Stimulated activated CD8-positive, alpha-beta memory T cell treated with anti-CD3 and anti-CD28 coated beads, Interleukin-15, amount 100 ng/mL, for 48 hours (primary cell): ENCODE data around the gene CD180.

Experiments
- DNase-seq, 2 donors: peaks; one replicate each; pipeline ENCODE4 v3.0.0-alpha.2; 2020; ENCODE audit warnings: low read depth in 2 of 2

Gene CD180

DNA sequence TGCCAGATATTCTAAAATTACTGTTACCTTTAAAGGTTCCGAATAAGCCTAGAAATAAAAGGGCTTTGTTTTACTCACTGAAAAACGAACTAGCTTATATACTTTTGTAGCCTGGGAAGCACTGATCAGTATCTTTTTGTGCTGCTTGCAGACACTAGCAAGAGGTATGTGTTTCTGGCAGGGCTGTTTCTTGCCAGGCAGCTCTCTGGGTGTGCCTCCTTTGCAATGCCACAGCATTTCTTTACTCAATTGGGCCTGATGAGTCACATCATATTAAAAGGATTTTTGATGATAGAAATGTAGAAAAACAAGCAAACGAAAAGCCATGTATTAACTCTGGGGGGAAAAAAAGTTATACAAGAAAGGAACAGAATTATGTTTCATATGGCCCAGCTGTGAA is 35.6 kb downstream of the CD180 start:
- DNase-seq: no peak

DNA sequence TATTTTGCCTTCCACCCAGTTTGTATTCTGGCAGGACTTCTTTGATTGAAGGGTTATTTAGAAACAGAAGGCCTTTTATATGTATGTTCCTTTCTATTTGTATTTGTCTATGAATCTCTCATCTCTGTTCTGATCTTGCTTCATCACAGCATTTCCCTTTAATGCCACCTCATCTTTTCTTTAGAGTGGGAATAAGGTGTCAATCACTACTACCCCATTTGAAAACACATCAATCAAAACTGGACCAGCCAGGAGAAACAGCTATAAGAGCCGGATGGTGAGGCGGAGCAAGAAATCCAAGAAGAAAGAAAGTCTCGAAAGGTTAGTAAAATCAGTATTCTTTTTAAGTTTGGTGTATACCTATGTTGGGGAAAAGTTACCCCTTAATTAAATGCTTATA is 36.3 kb downstream of the CD180 start:
- no peak for DNase-seq

DNA sequence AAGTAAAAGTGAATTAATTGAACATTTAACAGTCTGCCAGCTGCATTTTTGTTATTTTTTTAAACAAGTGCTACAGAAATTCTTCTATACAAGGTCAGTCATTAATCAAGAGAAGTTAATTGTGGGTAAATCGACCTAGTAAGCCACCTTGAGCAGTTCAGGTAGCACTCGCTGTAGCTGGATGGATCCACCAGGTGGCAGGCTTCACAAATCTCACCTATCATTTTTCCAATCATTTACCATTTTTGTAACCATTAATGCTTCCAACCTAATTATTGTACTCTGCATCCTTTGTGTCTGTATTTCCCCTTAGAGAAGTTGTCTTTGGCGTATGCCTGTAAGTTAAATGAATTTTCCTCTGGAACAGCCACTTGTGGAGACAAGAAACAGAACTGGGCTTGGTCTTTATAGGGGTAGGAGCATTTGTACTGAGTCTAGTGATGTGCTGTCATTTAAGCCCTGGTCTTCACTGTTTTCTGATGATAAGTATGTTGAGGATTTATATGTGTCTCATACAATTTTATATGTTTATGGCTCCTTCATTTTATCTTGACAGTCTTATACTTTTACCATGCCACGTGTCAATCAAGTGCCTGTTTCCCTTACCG is 39.5 kb downstream of the CD180 start:
- DNase-seq: no peak

DNA sequence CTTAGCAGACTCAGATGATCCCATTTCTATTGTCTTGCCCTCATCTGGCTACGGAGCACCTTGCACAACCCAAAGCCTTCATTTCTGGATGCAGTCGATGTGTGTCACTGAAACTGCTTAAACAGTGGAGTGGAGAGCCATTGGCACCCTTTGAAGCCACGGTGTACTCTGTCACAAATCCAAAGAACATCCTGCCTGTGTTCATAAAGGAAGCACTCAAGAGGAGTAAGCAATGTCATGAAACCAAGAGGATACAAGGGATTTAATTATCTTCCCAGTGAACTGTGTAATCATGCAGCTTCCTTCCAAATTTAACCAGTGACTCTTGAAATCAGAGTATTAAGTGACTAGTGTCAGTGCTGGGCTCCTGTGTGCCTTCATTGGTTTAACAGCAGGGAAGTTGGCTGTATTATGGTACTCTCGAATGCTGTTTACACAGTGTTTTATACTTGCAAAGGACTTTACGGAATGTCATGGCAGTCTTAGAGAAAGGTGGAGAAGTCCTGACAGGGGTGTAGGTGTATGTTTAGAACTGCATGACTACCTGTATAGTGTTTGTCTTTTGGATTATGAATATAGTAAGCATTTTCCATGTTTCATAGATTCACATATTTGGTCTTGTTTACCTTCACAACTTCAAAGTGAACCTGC is 41.9 kb downstream of the CD180 start:
- no peak for DNase-seq

DNA sequence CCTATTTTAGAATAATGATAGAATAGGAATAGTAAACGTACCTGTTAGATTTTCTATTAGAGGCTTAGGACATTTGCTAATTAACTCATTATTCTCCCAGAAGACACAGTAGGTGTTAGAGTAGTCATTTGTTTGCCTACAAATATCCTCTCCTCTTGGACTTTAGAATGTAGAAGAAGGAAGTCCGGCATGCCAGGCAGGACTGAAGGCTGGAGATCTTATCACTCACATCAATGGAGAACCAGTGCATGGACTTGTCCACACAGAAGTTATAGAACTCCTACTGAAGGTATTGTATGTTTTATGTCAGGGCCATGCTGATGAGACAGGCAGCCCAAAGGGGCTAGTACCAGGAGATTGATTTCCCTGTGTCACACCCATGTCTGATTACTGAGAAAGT is 43.3 kb downstream of the CD180 start:
- DNase-seq: no peak

DNA sequence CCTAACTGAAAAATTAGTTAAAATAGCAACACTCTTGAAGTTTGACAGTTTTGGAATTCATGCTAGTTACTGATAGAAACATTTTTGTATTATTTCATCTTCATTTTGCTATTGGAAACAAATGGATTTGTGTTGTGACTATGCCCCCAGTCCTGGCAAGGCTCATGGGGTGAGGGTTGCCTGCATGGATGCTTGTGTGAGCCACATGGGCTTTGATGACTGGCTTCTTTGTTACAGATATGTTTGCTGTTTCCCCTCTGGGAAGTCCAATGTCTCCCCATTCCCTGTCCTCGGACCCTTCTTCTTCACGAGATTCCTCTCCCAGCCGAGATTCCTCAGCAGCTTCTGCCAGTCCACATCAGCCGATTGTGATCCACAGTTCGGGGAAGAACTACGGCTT is 44.2 kb downstream of the CD180 start:
- DNase-seq: no peak

DNA sequence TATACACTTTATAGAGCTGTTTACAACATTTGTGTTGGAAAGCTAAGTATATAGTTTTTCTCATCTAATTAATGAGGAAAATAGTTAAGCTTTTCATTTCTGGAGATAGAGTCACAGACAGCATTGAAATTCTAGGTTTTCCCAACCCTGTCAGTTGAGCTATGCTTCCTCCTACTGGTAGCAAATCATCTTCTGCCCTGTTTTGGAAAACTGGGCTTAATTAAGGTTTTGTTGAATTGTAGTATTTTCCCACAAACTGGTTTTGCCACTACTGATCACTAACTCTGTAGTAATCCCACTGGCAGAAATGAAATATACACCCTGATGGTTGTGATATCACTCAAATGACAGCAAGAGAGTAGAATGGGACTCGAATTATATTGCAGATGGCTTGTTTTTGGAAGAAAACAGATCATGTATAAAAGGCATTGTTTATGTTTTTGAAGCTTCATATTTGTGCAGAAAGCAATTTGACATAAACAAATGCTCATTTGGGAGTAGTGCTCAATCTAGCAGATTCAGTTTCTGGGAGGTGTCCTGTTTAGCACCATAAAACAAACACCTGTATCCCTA is 46.6 kb downstream of the CD180 start:
- no peak for DNase-seq

DNA sequence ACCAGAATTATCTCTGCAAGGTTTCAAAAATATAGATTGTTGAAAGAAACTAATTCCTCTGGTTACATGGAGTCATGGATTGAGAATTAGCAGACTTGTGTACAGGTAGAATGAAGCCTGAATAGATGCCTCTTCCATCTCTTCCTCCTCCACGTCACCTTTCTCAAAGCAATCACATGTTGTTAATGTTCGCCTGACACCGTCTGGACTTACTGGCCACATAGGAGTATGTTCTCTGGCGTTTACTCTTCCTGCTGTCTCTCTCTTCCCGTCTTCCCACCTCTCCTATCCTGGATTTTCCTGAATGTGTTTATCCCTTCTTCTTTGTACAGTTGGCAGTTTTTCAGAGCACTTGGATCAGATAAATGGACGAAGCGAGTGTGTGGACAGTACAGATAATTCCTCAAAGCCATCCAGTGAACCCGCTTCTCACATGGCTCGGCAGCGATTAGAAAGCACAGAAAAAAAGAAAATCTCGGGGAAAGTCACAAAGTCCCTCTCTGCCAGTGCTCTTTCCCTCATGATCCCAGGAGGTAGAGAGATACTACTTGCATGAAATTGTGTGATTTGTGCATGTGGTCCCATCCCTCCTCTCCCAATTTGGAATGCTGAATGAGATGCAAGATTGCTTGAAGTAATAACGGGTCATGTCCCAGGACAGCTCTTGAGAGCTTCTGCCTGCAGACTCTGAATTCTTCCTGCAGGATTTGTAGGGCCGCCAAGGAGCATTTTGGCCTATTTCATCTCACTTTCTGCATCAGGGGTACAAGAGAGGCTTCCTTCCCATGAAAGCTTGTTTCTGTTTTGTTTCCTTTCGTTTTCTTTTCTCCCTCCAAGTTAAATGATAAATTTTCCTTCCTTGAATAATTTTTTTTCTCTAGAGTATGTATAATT is 47.3 kb downstream of the CD180 start:
- no peak for DNase-seq

DNA sequence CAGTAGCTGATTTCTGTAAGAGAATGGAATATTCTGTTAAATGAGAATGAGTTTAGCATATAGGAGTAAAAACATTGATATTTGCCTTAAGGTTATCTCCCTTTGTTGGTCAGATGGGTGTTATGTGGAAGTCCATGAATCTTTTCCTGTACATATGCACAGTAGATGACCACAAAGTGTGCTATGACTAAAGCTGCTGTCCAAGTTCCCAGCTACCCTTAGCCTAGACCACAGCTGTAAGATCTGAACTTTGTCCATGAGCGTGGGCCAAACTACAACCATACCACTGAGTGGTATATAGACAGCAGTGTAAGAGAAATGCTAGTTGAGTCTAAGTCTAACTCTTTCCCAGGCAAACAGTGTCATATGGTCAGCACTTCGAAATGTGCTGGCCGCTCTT is 48.8 kb downstream of the CD180 start:
- DNase-seq: no peak

DNA sequence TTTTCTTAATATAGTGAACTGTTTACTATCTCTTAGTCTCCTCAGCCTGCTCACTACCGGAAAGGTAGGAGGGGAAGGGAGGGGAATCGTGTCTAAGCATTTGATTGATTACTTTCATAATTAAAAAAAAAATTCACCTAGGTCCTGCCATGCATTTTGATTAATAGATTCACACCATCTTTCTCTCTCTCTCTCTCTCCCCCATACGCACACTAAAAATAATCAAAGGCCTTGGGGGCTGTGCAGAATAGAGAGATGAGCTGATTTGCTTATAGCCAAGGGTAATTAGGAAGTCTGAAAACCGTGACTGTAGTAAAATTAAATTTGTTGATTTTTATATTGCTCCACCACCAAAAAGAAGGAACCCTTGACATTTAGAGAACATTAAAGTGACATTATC is 49.6 kb downstream of the CD180 start:
- DNase-seq: no peak

DNA sequence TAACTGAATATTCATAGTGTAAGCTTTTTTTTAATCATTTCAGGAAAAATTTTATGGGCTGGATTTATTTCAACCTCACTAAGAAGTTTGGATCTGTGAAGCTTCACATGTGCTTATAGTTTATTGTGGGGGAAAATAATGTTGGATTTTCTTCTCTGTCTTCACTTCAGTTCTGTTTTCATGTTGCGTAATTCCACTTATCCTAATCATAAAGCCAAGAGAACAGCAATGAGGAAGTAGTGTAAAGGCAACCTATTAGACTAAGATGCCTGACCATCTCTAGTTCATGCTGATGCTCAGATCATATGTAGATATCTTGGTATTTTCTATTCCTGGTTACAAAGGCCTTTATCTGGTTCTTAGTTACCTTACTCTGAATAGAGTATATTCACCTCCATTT is 50.0 kb downstream of the CD180 start:
- DNase-seq: no peak

DNA sequence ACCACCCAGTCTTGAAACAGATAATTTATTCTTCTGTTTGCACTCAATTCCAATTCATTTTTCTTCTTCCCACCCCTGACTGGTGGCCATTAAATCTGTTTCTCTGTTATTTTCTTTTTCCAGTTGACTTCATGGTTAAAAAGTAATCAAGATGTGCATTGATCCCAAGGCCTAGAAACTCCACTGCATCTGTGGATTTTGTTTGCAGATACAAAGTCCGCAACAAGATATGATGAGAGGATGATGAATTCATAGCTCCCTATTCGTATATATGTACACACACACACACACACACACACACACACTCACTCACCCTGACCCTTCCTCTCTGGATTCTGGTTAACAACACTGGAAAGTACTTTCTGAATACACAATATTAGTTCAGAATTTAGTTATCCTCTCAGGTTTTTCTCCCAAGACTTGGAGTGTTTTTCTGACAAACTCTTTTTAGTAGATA is 52.4 kb downstream of the CD180 start:
- DNase-seq: no peak

DNA sequence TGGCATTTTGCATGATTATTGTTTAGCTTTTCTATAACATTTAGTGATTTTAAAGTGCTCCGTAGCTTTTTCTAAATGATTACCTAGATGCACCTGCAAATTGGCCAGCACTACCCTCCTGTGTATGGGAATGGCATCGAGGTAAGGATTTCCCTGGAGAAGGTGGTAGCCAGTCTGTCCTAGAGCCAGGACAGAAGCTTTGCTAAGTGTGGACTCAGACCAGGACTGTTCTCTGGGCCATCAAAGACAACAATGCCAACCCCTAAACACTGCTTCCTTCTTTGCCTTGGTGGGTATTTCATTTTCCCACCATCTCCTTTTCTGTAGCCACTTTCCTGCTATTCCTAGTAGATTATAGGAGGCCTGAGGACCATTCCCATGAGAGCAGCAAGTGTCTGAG is 53.0 kb downstream of the CD180 start:
- DNase-seq: no peak

DNA sequence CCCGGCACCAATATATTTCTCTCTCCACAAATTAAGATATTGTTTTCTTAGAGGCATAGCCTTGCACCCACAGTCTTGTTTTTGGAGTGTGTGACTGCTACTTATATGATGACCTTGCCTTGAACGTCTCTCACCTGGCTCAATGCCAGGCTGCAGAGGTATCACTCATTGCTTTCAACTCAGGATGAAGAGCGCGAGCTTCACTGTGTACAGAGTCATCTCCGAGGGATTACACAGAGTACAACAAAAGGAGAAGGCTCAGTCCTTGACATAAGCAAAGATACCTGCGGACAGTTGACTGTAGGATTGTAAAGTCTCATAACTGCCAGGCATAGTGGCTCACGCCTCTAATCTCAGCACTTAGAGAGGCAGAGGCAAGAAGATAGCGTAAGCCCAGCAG is 53.8 kb downstream of the CD180 start:
- no peak for DNase-seq

DNA sequence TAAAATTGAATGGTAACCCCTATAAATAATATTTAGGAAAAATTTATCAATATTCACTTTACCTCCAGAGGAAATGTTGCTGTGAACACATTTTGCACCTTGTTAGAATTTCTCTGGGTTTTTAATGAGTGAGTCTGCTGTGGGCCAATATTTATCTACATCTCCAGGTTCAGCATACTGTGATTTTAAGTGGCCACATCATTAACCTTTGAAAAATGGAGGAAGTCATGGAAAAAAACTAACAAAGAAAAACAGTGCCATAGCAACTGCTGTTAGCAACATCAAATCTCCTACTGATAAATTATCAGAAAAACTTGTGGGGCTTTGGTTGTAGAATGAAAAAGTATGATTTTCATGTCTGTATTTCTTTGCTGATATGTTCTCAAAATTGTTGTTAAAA is 55.0 kb downstream of the CD180 start:
- no peak for DNase-seq

DNA sequence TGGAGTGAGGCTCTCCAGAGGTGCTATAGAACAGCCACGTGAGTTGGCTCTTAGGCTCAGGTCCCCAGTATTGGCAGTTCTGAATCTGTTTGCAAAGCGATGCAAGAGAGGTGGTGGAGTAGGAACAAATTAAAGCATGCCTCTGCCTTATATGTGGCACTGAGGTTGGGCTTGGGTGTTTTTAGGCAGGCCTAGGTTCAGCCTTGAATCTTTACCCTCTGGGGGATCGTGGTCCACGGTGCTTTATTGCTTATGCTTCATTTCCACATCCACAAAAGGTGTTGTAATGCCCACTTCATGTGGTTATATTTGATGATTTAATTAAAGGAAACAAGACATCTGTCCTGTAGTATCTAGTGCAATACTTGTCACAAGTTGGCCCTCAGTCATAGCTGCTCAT is 56.2 kb downstream of the CD180 start:
- DNase-seq: no peak

DNA sequence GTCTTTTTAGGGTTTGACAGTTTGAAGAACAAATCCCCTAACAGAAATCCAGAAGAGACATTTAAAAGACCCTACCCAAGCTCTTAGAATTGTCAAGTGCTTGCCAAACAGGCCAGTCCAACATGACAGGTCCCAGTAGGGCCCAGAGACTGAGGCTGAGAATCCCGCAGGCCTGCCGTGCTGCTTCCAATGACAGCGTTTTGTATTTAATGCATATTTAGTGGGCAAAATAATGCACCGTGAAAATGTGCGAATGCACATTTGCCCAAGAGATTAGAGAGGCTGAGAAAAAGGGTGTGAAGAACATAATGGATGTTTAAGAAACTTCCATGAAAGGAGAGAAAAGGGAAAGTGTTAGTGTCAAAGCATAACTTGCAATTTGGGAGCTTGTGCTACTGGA is 57.6 kb downstream of the CD180 start:
- no peak for DNase-seq

DNA sequence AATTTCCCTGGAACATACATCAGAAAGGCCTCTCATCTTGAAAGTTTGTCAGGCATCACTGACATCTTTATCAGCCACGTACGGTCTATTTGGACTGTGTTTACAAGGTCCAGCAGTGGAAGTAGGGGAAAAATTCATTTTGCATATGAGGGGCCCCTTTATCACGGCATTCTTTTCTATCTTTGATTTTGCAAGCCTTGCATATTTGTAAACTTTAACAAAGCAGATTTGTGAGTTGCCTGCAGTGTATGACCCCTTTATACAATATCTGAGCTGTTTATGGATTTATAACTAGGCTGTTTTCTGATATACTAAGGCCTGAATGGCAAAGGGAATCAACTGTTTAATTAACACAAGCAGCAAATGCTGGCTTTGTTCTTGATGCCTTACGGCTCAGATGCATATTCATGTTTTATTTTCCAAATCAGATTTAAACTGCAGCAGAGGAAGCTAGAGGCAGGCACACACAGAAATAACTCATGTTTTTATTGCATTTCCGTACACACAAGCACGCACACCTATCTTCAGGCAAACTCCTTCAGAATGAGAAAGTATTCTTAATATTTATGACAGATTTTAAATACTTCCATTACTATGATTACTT is 61.1 kb downstream of the CD180 start:
- DNase-seq: no peak

DNA sequence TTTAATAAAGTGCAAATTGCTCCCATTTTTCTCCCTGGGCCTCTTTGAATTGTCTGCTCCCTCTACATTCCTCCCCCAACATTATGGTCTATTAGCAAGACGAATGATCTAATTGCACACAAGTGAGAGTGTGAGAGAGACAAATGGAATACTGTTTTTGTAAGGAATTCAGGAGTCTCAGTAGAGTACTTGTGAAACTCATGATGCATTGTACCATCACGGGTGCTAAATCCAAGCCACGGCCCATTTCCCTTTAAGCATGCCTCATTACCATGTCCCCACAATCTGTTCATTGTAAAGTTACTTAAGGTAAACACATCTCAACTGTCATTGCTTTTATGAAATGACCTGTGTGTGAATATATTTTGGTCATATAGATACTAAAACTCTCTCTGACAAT is 62.8 kb downstream of the CD180 start:
- DNase-seq: no peak

DNA sequence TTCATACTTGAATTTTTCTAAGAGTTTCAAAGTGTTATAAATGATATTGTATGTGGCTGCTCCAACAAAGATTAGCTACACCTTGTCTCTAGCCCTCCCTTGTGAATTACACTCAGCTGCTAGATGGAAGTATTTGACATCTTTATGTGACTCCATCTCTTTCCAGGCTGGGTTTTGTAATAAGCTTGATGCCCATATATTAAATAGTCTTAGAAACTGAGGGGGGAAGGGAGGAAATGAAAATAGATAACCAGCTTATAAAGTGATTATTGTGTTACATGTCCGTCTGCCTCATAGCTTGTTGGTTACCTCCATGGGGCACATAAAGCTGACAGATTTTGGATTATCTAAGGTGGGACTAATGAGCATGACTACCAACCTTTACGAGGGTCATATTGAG is 63.4 kb downstream of the CD180 start:
- no peak for DNase-seq

DNA sequence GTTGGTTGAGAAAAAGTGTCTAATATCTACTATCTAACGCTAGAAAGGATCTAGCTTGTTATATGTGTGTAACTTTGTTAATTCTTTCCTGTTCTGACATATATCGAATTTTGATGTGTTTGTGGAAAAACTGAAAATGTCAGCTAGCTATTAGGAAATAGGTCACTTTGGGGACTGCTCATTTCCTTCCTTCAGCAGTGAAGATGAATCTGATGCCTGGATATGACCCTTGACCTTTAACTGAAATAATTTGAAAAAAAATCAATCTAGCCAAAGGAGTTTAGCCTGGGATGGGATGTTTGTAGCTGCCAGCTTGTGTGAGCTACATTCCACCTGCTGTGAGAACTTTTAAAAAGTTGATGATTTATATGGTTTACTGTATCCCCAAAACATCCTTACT is 66.8 kb downstream of the CD180 start:
- no peak for DNase-seq
